HepG2 (cell line): ENCODE results near the gene PPFIA4. TPM values are rescaled to one million over a fixed set of nuclear protein-coding genes. Genes with fewer than 3 reads are reported as not detected.

Experiments used
- ATAC-seq: fragments of 200-7000 bp; cut with Tn5 transposase; 3 replicates; pipeline ENCODE4 v1.9.1; 2020; ENCODE audit warnings: mild to moderate bottlenecking, moderate library complexity
- BruUV-seq: library from RNA; stranded (reverse); fragments of 400-500 nt; replicated peaks from 2 replicates; lab custom pipeline; 2021; lab: Mats Ljungman, UMichigan
- CTCF ChIA-PET: fragments of 300-600 bp; formaldehyde crosslinking; extraction: SDS; loops from one replicate; lab custom pipeline; 2021; ENCODE audit warnings: low total read pairs, inconsistent platforms, low intra/inter-chr PET ratio; lab: Yijun Ruan, JAX
- POLR2A ChIA-PET: fragments of 350-600 bp; sonication (Branson Sonifier 250); formaldehyde crosslinking; loops from one replicate; lab custom pipeline; 2020; ENCODE audit warnings: antibody characterized with exemption, inconsistent platforms; lab: Yijun Ruan, JAX
- DNase-seq: peaks from one replicate; pipeline ENCODE4 v3.0.0-alpha.2; 2015; ENCODE audit warnings: low spot score
- FAIRE-seq: peaks from 3 replicates; lab custom pipeline; 2011; peaks lifted over from hg19 to GRCh38; lab: Jason Lieb, UNC
- H2AFZ ChIP-seq: one replicate; pipeline ENCODE4 v1.6.1; 2011; ENCODE audit warnings: low read length, inconsistent platforms
- H3K27ac ChIP-seq: fragments of 300-600 bp; 3 replicates; pipeline ENCODE4 v1.8.0; 2011; ENCODE audit warnings: mixed run types, mild to moderate bottlenecking, mixed read lengths, low read length, inconsistent platforms; ENCODE audit not compliant: insufficient read depth; ENCODE audit errors: extremely low read length
- H3K27me3 ChIP-seq, 2 experiments: fragments of 200-600 bp in 1 of 2; 2 replicates in 1 of 2; 3 replicates in 1 of 2; pipeline versions ENCODE4 v1.6.0 to v1.8.0; 2011; ENCODE audit warnings: low read length in 2 of 2, mild to moderate bottlenecking in 2 of 2, moderate library complexity in 2 of 2, inconsistent platforms in 1 of 2; ENCODE audit not compliant: insufficient read depth in 2 of 2, control insufficient read depth in 1 of 2
- H3K36me3 ChIP-seq, 2 experiments: fragments of 200-600 bp in 1 of 2; replicated peaks in 1 of 2; 2 replicates in 1 of 2; 3 replicates in 1 of 2; pipeline versions ENCODE4 v1.5.1 to v1.8.0; 2011; ENCODE audit warnings: low read length in 2 of 2, inconsistent platforms in 1 of 2; ENCODE audit not compliant: insufficient read depth in 2 of 2, control insufficient read depth in 1 of 2
- H3K4me1 ChIP-seq: 2 replicates; pipeline ENCODE4 v1.5.1; 2012; ENCODE audit warnings: low read length, inconsistent platforms; ENCODE audit not compliant: insufficient read depth
- H3K4me2 ChIP-seq: 2 replicates; pipeline ENCODE4 v1.6.0; 2011; ENCODE audit warnings: low read depth, low read length, inconsistent platforms
- H3K4me3 ChIP-seq, 3 experiments: fragments of 200-600 bp in 1 of 3; sonication (generic), shearing (Covaris generic) in 1 of 3; replicated peaks in 1 of 3; 2 replicates each; pipeline ENCODE4 v1.5.1; 2011 to 2016; ENCODE audit warnings: low read length in 3 of 3, inconsistent platforms in 2 of 3, low read depth in 2 of 3, mild to moderate bottlenecking in 2 of 3, control low read depth in 1 of 3, mixed read lengths in 1 of 3; ENCODE audit not compliant: insufficient read depth in 1 of 3
- H3K79me2 ChIP-seq: one replicate; pipeline ENCODE4 v1.6.1; 2011; ENCODE audit warnings: low read length, inconsistent platforms; ENCODE audit not compliant: insufficient read depth
- H3K9ac ChIP-seq: 2 replicates; pipeline ENCODE4 v1.6.0; 2011; ENCODE audit warnings: mild to moderate bottlenecking, low read depth, low read length, inconsistent platforms; ENCODE audit not compliant: insufficient read depth
- H3K9me3 ChIP-seq: 2 replicates; pipeline ENCODE4 v1.5.1; 2012; ENCODE audit warnings: mild to moderate bottlenecking, low read length
- H4K20me1 ChIP-seq: 2 replicates; pipeline ENCODE4 v1.6.0; 2011; ENCODE audit warnings: inconsistent platforms, mild to moderate bottlenecking, low read length, moderate library complexity; ENCODE audit not compliant: insufficient read depth
- DMTF1 ChIP-seq: sonication (generic); formaldehyde crosslinking; IDR thresholded peaks from 2 replicates; pipeline ENCODE4 v1.4.0; 2020; ENCODE audit warnings: mild to moderate bottlenecking, missing genetic modification reagents
- KDM1A ChIP-seq: IDR thresholded peaks from 2 replicates; pipeline ENCODE4 v1.6.1; 2016; ENCODE audit warnings: missing compliant biosample characterization
- MXD4 ChIP-seq: IDR thresholded peaks from 2 replicates; pipeline ENCODE4 v1.6.1; 2016; ENCODE audit warnings: mild to moderate bottlenecking, missing biosample characterization, missing genetic modification reagents
- STAG1 ChIP-seq: sonication (generic); formaldehyde crosslinking; IDR thresholded peaks from 2 replicates; pipeline ENCODE4 v1.4.0; 2020; ENCODE audit warnings: missing genetic modification reagents
- ZHX2 ChIP-seq, 2 experiments: sonication (generic) in 1 of 2; formaldehyde crosslinking in 1 of 2; IDR thresholded peaks; 2 replicates each; pipeline versions ENCODE4 v1.6.1 to v1.9.0; 2014 to 2022; ENCODE audit warnings: antibody characterized with exemption in 1 of 2, borderline replicate concordance in 1 of 2, inconsistent platforms in 1 of 2, low read depth in 1 of 2, missing genetic modification reagents in 1 of 2
- ZNF205 ChIP-seq: IDR thresholded peaks from 2 replicates; pipeline ENCODE4 v1.6.1; 2018; ENCODE audit warnings: missing biosample characterization, missing genetic modification reagents
- ZNF260 ChIP-seq: sonication (generic); formaldehyde crosslinking; IDR thresholded peaks from 2 replicates; pipeline ENCODE4 v1.4.0; 2020; ENCODE audit warnings: missing genetic modification reagents, low read depth, mild to moderate bottlenecking, borderline replicate concordance
- ZSCAN30 ChIP-seq: sonication (generic); formaldehyde crosslinking; IDR thresholded peaks from 2 replicates; pipeline ENCODE4 v1.5.0; 2020; ENCODE audit warnings: mild to moderate bottlenecking, missing genetic modification reagents
- WGBS: methylation state at CpG from one replicate; pipeline ENCODE4 v1.1.6; 2017; ENCODE audit warnings: low lambda C conversion rate; 5-methylcytosine and 5-hydroxymethylcytosine counted together
- in situ Hi-C: cut with HindIII; loops from 2 replicates; pipeline ENCODE4 v1.10.0; 2017; ENCODE audit warnings: low pct_unique_long_range_greater_than_20kb; ENCODE audit not compliant: extremely low pct_ligation_motif_present
- intact Hi-C: fragments of 100-400 bp; cut with micrococcal nuclease; formaldehyde crosslinking; loops from one replicate; pipeline ENCODE4 v1.10.0; 2022; ENCODE audit not compliant: unreplicated experiment
- polyA plus RNA-seq, 8 experiments: library from polyadenylated mRNA; depleted of rRNA in 3 of 8; stranded (reverse) in 7 of 8; unstranded in 1 of 8; fragments of >200 nt; fragmentation: Illumina TruSeq in 4 of 8; extraction: Trizol in 4 of 8; gene quantifications; 2 replicates each; pipeline versions ENCODE4 v1.2.1 to v1.2.3, GENCODE V29; 2011 to 2016; ENCODE audit warnings: low read depth in 4 of 8, missing spikeins in 1 of 8, mixed read lengths in 1 of 8; ENCODE audit not compliant: insufficient read depth in 1 of 8
- total RNA-seq, 5 experiments: library from RNA; depleted of rRNA; stranded (reverse); fragments of >200 nt; fragmentation: Illumina TruSeq; extraction: Trizol; gene quantifications; 2 replicates each; pipeline ENCODE4 v1.2.3, GENCODE V29; 2016; ENCODE audit warnings: low read depth in 1 of 5
- TF ChIP-seq, protein P1 (sequence below), 2 experiments: sonication (generic) in 1 of 2; formaldehyde crosslinking in 1 of 2; IDR thresholded peaks; 2 replicates each; pipeline versions ENCODE4 v1.5.1 to v1.6.1; 2011 to 2020; ENCODE audit warnings: borderline replicate concordance in 1 of 2, low read depth in 1 of 2, low read length in 1 of 2, mild to moderate bottlenecking in 1 of 2, missing genetic modification reagents in 1 of 2, moderate library complexity in 1 of 2

PPFIA4 gene
- total and polyA plus RNA-seq, 2 of the 13 experiments (the other 11 are each of a cell fraction or from before 2014, with no cell fraction given), result 6.4 TPM; not detected in 1

GRCh38 chr1:203011582-203011981, 14.7 kb upstream of the PPFIA4 start (continued):
- TF ChIP-seq, protein P1, sequence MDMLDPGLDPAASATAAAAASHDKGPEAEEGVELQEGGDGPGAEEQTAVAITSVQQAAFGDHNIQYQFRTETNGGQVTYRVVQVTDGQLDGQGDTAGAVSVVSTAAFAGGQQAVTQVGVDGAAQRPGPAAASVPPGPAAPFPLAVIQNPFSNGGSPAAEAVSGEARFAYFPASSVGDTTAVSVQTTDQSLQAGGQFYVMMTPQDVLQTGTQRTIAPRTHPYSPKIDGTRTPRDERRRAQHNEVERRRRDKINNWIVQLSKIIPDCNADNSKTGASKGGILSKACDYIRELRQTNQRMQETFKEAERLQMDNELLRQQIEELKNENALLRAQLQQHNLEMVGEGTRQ (IDR thresholded peaks at IDR 0.05; ENCODE audit: low read depth, low read length), result no peak
- TF ChIP-seq, protein P1 (CRISPR knock-in tag; IDR thresholded peaks at IDR 0.05; ENCODE audit: borderline replicate concordance), result no peak
- TF ChIP-seq ZNF260 (CRISPR knock-in tag), result no peak
- TF ChIP-seq STAG1 (CRISPR knock-in tag), result no peak

GRCh38 chr1:203017061-203017460, 9.2 kb upstream of the PPFIA4 start:
- Histone ChIP-seq H3K4me2 (no peak overlapping the region), H4K20me1 (no peaks in the 10 kb centered on the region), H3K27me3 (no peaks in the 10 kb centered on the region), H2AFZ (no peak overlapping the region), H3K79me2 (peaks cover 10% of the 10 kb centered on the region), H3K9ac (no peak overlapping the region), H3K4me3 (no peak overlapping the region), H3K36me3 (peaks cover 26 to 84% of the 10 kb centered on the region in 2 experiments), H3K9me3 (no peaks in the 10 kb centered on the region), H3K27ac (no peak overlapping the region), H3K4me1 (no peaks in the 10 kb centered on the region)
- ATAC-seq, result no peak
- WGBS, result 100% methylated on average over 4 of the region's 4 CpGs
- in situ Hi-C loops, result no loop called here
- no peak for DNase-seq
- intact Hi-C loops, result no loop called here
- ChIA-PET POLR2A (no interaction called here), CTCF (no interaction called here)
- FAIRE-seq, result no peak
- BruUV-seq, result no TSS peak
- TF ChIP-seq ZHX2 (IDR thresholded peaks at IDR 0.05; ENCODE audit: low read depth) (no peak), ZHX2 (CRISPR knock-in tag; IDR thresholded peaks at IDR 0.05; ENCODE audit: borderline replicate concordance) (no peak), KDM1A (CRISPR knock-in tag) (no peak), ZNF260 (CRISPR knock-in tag) (no peak), DMTF1 (no peak), ZNF205 (no peak), MXD4 (CRISPR knock-in tag) (no peak), ZSCAN30 (CRISPR knock-in tag) (no peak)
